Esophagus squamous epithelium (tissue), 5 donors: ENCODE results near the gene PET117. TPM values are rescaled to one million over a fixed set of nuclear protein-coding genes. Genes with fewer than 3 reads are reported as not detected.
A peak's percentile ranks its signal among the peaks of the same experiment; 100 is the strongest.

Experiments
- DNase-seq: peaks from one replicate; lab custom pipeline; 2025; lab: John Stamatoyannopoulos, UW
- H3K27ac ChIP-seq, 4 donors: fragments of 200-600 bp; sonication (generic); one replicate each; pipeline ENCODE4 v1.5.1; 2016 to 2019; ENCODE audit warnings: mild to moderate bottlenecking in 1 of 4
- H3K27me3 ChIP-seq, 4 donors: fragments of 200-600 bp; sonication (generic); 1 replicate in 3 of 4; 2 replicates in 1 of 4; pipeline versions ENCODE4 v1.5.1 to v1.6.0; 2017 to 2021; ENCODE audit warnings: antibody characterized with exemption in 1 of 4
- H3K36me3 ChIP-seq, 3 donors: fragments of 200-600 bp; sonication (generic); one replicate each; pipeline ENCODE4 v1.5.1; 2016 to 2019
- H3K4me1 ChIP-seq, 3 donors: fragments of 200-600 bp; sonication (generic); one replicate each; pipeline ENCODE4 v1.5.1; 2017 to 2019
- H3K4me3 ChIP-seq, 4 donors: fragments of 200-600 bp; sonication (generic); 1 replicate in 3 of 4; 2 replicates in 1 of 4; pipeline ENCODE4 v1.5.1; 2016 to 2019; ENCODE audit warnings: mild to moderate bottlenecking in 2 of 4, moderate library complexity in 1 of 4
- H3K9me3 ChIP-seq, 3 donors: fragments of 200-600 bp; sonication (generic); one replicate each; pipeline ENCODE4 v1.5.1; 2016 to 2019
- CTCF ChIP-seq, 6 experiments: fragments of 450-650 bp in 4 of 6; fragments of 200-600 bp in 2 of 6; sonication (generic) in 2 of 6; IDR thresholded peaks; one replicate each; pipeline ENCODE4 v1.5.1; 2016 to 2019; ENCODE audit warnings: antibody characterized with exemption in 6 of 6, mild to moderate bottlenecking in 4 of 6, moderate library complexity in 4 of 6
- POLR2A ChIP-seq, 4 donors: fragments of 450-650 bp; IDR thresholded peaks; one replicate each; pipeline ENCODE4 v1.6.1; 2017; ENCODE audit warnings: antibody characterized with exemption in 4 of 4, mild to moderate bottlenecking in 4 of 4, moderate library complexity in 3 of 4
- WGBS, 2 donors: methylation state at CpG; one replicate each; pipeline ENCODE4 v1.1.5; 2018; 5-methylcytosine and 5-hydroxymethylcytosine counted together
- intact Hi-C: fragments of 100-400 bp; cut with DNase I; formaldehyde crosslinking; loops from one replicate; pipeline ENCODE4 v1.15.0; 2022
- total RNA-seq, 4 donors: library from RNA; depleted of rRNA; stranded (reverse); fragments of >200 nt; gene quantifications; one replicate each; pipeline ENCODE4 v1.1.0, GENCODE V29; 2016
- donor health status: DM: yes; HTN: yes; CAD: no.

The PET117 gene
- total RNA-seq, 4 donors from 2014 or later = 2.8 to 17.0 (median 7.7) TPM

- H3K36me3 ChIP-seq = peaks cover 4 to 69% (median 7%) of the 10 kb centered on the region in 3 donors
- H3K27me3 ChIP-seq = no peaks in the 10 kb centered on the region
- no peak overlapping the region for H3K4me3 ChIP-seq
- TF ChIP-seq POLR2A (IDR thresholded peaks at IDR 0.05) (no peak), CTCF (IDR thresholded peaks at IDR 0.05) (no peak)
- DNase-seq = no peak
- no peaks in the 10 kb centered on the region for H3K9me3 ChIP-seq
- 29 to 63% methylated on average over 2 of the region's 2 CpGs for WGBS, 2 donors
- intact Hi-C loops = no loop called here
- peaks cover 0 to 31% (median 9%) of the 10 kb centered on the region in 3 donors for H3K4me1 ChIP-seq
- H3K27ac ChIP-seq = peak overlapping the region in 1 of 4 donors; percentile 53
These were observed 26.7 kb downstream of the PET117 start for GRCh38 chr20:18164356-18164755.

- no peaks in the 10 kb centered on the region for H3K9me3 ChIP-seq
- no peaks in the 10 kb centered on the region for H3K27me3 ChIP-seq
- no peak overlapping the region for H3K4me3 ChIP-seq
- intact Hi-C loops = no loop called here
- peaks cover 4 to 68% (median 7%) of the 10 kb centered on the region in 3 donors for H3K36me3 ChIP-seq
- no peak for DNase-seq
- H3K27ac ChIP-seq = peak overlapping the region; percentile 6 to 53 (median 49)
- 67 to 76% methylated on average over 3 of the region's 3 CpGs for WGBS, 2 donors
- peaks cover 0 to 31% (median 9%) of the 10 kb centered on the region in 3 donors for H3K4me1 ChIP-seq
- TF ChIP-seq CTCF (IDR thresholded peaks at IDR 0.05) (no peak), POLR2A (IDR thresholded peaks at IDR 0.05) (no peak)
These were observed 27.9 kb downstream of the PET117 start for GRCh38 chr20:18165553-18165952.

- no peak overlapping the region for H3K4me3 ChIP-seq
- no peak for TF ChIP-seq POLR2A (IDR thresholded peaks at IDR 0.05)
- DNase-seq = no peak
- H3K36me3 ChIP-seq = peaks cover 4 to 65% (median 7%) of the 10 kb centered on the region in 3 donors
- peak overlapping the region in 3 of 4 donors; percentile 21 to 71 (median 49) for H3K27ac ChIP-seq
- 40 to 41% methylated on average over 5 of the region's 5 CpGs for WGBS, 2 donors
- intact Hi-C loops = no loop called here
- H3K27me3 ChIP-seq = no peaks in the 10 kb centered on the region
- peaks cover 0 to 31% (median 9%) of the 10 kb centered on the region in 3 donors for H3K4me1 ChIP-seq
- no peaks in the 10 kb centered on the region for H3K9me3 ChIP-seq
These were observed 28.7 kb downstream of the PET117 start for GRCh38 chr20:18166241-18166881.

- H3K27ac ChIP-seq = peak overlapping the region in 3 of 4 donors; percentile 38 to 71 (median 49)
- intact Hi-C loops = no loop called here
- DNase-seq = no peak
- no peak for TF ChIP-seq POLR2A (IDR thresholded peaks at IDR 0.05)
- no peak for TF ChIP-seq CTCF (IDR thresholded peaks at IDR 0.05)
- H3K4me1 ChIP-seq = peaks cover 0 to 31% (median 9%) of the 10 kb centered on the region in 3 donors
- no peaks in the 10 kb centered on the region for H3K27me3 ChIP-seq
- H3K4me3 ChIP-seq = no peak overlapping the region
- 92 to 100% methylated on average over 1 of the region's 1 CpG for WGBS, 2 donors
- H3K9me3 ChIP-seq = no peaks in the 10 kb centered on the region
- H3K36me3 ChIP-seq = peaks cover 4 to 65% (median 7%) of the 10 kb centered on the region in 3 donors
These were observed 29.3 kb downstream of the PET117 start for GRCh38 chr20:18166950-18167349.

- Histone ChIP-seq H3K27me3 (no peaks in the 10 kb centered on the region), H3K4me1 (no peaks in the 10 kb centered on the region), H3K4me3 (no peak overlapping the region), H3K36me3 (peaks cover 0 to 63% (median 0%) of the 10 kb centered on the region in 3 donors), H3K9me3 (no peaks in the 10 kb centered on the region), H3K27ac (no peak overlapping the region)
- intact Hi-C loops = no loop called here
- TF ChIP-seq CTCF (IDR thresholded peaks at IDR 0.05) = no peak
- no peak for TF ChIP-seq POLR2A (IDR thresholded peaks at IDR 0.05)
- 93 to 100% methylated on average over 2 of the region's 2 CpGs for WGBS, 2 donors
- no peak for DNase-seq
These were observed 34.7 kb downstream of the PET117 start for GRCh38 chr20:18172379-18172778.
